ENCODE data around the gene C15orf40. TPM values are rescaled to one million over a fixed set of nuclear protein-coding genes. Genes with fewer than 3 reads are reported as not detected.

C15orf40 gene
- polyA plus RNA-seq, 2 of the 4 experiments (the other 2 are of a cell fraction), result 48.0 to 55.0 TPM

GRCh38 chr15:83053151-83053550 lies 41.7 kb upstream of the C15orf40 start:
- ChIA-PET CTCF (interaction anchor here (0.6 kb wide), 1 partner anchor 30 kb away, joined by 3 read pairs; no protein-coding TSS in a partner anchor), POLR2A (no interaction called here)
- Histone ChIP-seq H3K27ac (no peak overlapping the region), H3K4me2 (no peak overlapping the region), H3K4me3 (no peak overlapping the region), H3K9me3 (no peaks in the 10 kb centered on the region), H3K4me1 (peaks cover 4% of the 10 kb centered on the region; the same call in 1 of the 3 replicates)
- ATAC-seq (peak in 1 of 2 experiments; percentile 34; a peak in 1 of 6 replicates), FAIRE-seq (peak; percentile 36), DNase-seq (ENCODE audit: low read depth in 1 of 2, low spot score in 1 of 2) (peak in 1 of 2 experiments; percentile 31)
- TF ChIP-seq FOXS1 (CRISPR knock-in tag; IDR thresholded peaks at IDR 0.05) (no peak), FOSL2 (IDR thresholded peaks at IDR 0.05) (no peak), FOSL2 (CRISPR knock-in tag; IDR thresholded peaks at IDR 0.05) (peak; percentile 29; the same call in 1 of the 2 replicates)

DNA sequence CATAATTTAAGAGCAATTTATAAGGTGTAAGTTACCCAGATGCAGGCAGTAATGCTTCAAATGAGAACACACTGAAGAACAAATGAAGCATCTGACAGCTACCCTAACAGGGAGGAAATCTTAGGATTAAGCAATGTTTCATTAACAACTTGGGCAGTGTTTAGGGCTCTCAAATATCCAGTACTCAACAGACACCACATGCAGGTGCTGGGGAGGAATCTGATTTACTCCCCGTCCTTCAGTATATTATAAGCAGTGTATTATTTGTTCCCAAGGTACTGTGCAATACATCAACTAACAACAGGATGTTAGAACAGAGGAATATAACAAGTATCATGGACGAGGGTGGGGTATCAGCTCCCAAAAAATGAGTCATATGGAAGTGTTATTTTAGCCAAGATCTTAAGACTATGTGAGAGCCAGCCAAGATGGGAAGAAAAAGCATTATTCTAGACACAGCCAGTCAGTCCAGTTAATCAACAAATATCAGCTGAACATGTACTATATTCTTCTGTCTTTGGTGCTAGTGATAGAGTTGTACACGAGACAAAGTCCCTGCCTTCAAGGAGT lies 35.2 kb upstream of the C15orf40 start:
- no peak overlapping the region for H3K4me3 ChIP-seq
- no peaks in the 10 kb centered on the region for H3K9me3 ChIP-seq
- ChIA-PET POLR2A (no interaction called here), CTCF (no interaction called here)
- ATAC-seq (no peak), DNase-seq (ENCODE audit: low read depth in 1 of 2, low spot score in 1 of 2) (no peak), FAIRE-seq (peak; percentile 89)
- no peak overlapping the region for H3K4me2 ChIP-seq
- H3K4me1 ChIP-seq, result no peaks in the 10 kb centered on the region
- TF ChIP-seq KDM5A (IDR thresholded peaks at IDR 0.05) (no peak), MAFK (IDR thresholded peaks at IDR 0.05; ENCODE audit: partially characterized antibody) (no peak), FOSL2 (IDR thresholded peaks at IDR 0.05) (no peak), FOSL2 (CRISPR knock-in tag; IDR thresholded peaks at IDR 0.05) (0 out of 2 replicates have a peak, but pooled peaks have one; percentile 11)
- no peak overlapping the region for H3K27ac ChIP-seq
- WGBS (ENCODE audit: missing lambda C conversion rate), result 61% methylated on average over 3 of the region's 3 CpGs

GRCh38 chr15:83044156-83044555 lies 32.7 kb upstream of the C15orf40 start:
- Histone ChIP-seq H3K4me1 (no peaks in the 10 kb centered on the region), H3K9me3 (no peaks in the 10 kb centered on the region), H3K27ac (no peak overlapping the region), H3K4me3 (no peak overlapping the region), H3K4me2 (no peak overlapping the region)
- POLR2A ChIA-PET, result no interaction called here
- no peak for TF ChIP-seq HDAC2 (IDR thresholded peaks at IDR 0.05)
- no peak for TF ChIP-seq HEYL (CRISPR knock-in tag; IDR thresholded peaks at IDR 0.05)
- no peak for TF ChIP-seq EHF (CRISPR knock-in tag; IDR thresholded peaks at IDR 0.05)
- TF ChIP-seq RFX5 (IDR thresholded peaks at IDR 0.05), result no peak
- TF ChIP-seq ZSCAN20 (CRISPR knock-in tag; IDR thresholded peaks at IDR 0.05), result no peak
- no peak for TF ChIP-seq GATA3 (IDR thresholded peaks at IDR 0.05; ENCODE audit: borderline replicate concordance)
- TF ChIP-seq TFCP2L1 (CRISPR knock-in tag; IDR thresholded peaks at IDR 0.05), result no peak
- TF ChIP-seq, protein P1, sequence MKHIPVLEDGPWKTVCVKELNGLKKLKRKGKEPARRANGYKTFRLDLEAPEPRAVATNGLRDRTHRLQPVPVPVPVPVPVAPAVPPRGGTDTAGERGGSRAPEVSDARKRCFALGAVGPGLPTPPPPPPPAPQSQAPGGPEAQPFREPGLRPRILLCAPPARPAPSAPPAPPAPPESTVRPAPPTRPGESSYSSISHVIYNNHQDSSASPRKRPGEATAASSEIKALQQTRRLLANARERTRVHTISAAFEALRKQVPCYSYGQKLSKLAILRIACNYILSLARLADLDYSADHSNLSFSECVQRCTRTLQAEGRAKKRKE (CRISPR knock-in tag; IDR thresholded peaks at IDR 0.05; ENCODE audit: low read depth), result no peak
- no peak for TF ChIP-seq RCOR1 (IDR thresholded peaks at IDR 0.05; ENCODE audit: low read depth, low read length)
- TF ChIP-seq, protein P2, sequence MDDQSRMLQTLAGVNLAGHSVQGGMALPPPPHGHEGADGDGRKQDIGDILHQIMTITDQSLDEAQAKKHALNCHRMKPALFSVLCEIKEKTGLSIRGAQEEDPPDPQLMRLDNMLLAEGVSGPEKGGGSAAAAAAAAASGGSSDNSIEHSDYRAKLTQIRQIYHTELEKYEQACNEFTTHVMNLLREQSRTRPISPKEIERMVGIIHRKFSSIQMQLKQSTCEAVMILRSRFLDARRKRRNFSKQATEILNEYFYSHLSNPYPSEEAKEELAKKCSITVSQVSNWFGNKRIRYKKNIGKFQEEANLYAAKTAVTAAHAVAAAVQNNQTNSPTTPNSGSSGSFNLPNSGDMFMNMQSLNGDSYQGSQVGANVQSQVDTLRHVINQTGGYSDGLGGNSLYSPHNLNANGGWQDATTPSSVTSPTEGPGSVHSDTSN (IDR thresholded peaks at IDR 0.05), result no peak
- TF ChIP-seq USF2 (IDR thresholded peaks at IDR 0.05), result no peak
- TF ChIP-seq, protein P3, sequence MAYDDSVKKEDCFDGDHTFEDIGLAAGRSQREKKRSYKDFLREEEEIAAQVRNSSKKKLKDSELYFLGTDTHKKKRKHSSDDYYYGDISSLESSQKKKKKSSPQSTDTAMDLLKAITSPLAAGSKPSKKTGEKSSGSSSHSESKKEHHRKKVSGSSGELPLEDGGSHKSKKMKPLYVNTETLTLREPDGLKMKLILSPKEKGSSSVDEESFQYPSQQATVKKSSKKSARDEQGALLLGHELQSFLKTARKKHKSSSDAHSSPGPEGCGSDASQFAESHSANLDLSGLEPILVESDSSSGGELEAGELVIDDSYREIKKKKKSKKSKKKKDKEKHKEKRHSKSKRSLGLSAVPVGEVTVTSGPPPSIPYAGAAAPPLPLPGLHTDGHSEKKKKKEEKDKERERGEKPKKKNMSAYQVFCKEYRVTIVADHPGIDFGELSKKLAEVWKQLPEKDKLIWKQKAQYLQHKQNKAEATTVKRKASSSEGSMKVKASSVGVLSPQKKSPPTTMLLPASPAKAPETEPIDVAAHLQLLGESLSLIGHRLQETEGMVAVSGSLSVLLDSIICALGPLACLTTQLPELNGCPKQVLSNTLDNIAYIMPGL (CRISPR knock-in tag; IDR thresholded peaks at IDR 0.05; ENCODE audit: borderline replicate concordance), result no peak
- TF ChIP-seq SREBF2 (IDR thresholded peaks at IDR 0.05), result no peak
- TF ChIP-seq RAD21 (conservative IDR thresholded peaks at IDR 0.05 in 1 of 2, IDR thresholded peaks at IDR 0.05 in 1 of 2), result no peak
- no peak for TF ChIP-seq CBX8 (IDR thresholded peaks at IDR 0.05)
- TF ChIP-seq, protein P4, sequence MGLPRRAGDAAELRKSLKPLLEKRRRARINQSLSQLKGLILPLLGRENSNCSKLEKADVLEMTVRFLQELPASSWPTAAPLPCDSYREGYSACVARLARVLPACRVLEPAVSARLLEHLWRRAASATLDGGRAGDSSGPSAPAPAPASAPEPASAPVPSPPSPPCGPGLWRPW (IDR thresholded peaks at IDR 0.05), result no peak
- TF ChIP-seq ZNF302 (CRISPR knock-in tag; IDR thresholded peaks at IDR 0.05), result no peak
- no peak for TF ChIP-seq ZC3H11A (IDR thresholded peaks at IDR 0.05)
- FAIRE-seq (no peak), DNase-seq (ENCODE audit: low read depth in 1 of 2, low spot score in 1 of 2) (no peak), ATAC-seq (no peak)
- CTCF ChIA-PET, result interaction anchor here (1.8 kb wide), 1 partner anchor 30 kb away, joined by 4 read pairs; no protein-coding TSS in a partner anchor
- 95% methylated on average over 12 of the region's 12 CpGs for WGBS (ENCODE audit: missing lambda C conversion rate)

Data from A549 (cell line).